Measurements from ENCODE around the gene SLC44A3. TPM values are rescaled to one million over a fixed set of nuclear protein-coding genes. Genes with fewer than 3 reads are reported as not detected.
A peak's percentile ranks its signal among the peaks of the same experiment; 100 is the strongest.

The SLC44A3 gene
- total and polyA plus RNA-seq, 8 donors, result 3.1 to 80.3 (median 12.0) TPM; not detected in 1

- DNase-seq, result no peak
- no peak for TF ChIP-seq EP300 (IDR thresholded peaks at IDR 0.05)
- no peak for TF ChIP-seq POLR2AphosphoS5 (IDR thresholded peaks at IDR 0.05)
- no peak for TF ChIP-seq POLR2A (IDR thresholded peaks at IDR 0.05)
- TF ChIP-seq CTCF (IDR thresholded peaks at IDR 0.05), result no peak
- WGBS, 5 donors, result 39 to 52% (median 48%) methylated on average over 8 of the region's 8 CpGs
- H3K27me3 ChIP-seq, result no peaks in the 10 kb centered on the region
- H3K36me3 ChIP-seq, result no peaks in the 10 kb centered on the region
- no peak overlapping the region for H3K4me3 ChIP-seq
- H3K9me3 ChIP-seq, result no peaks in the 10 kb centered on the region
- intact Hi-C loops (cut with DNase I; ENCODE audit: low total_unique reads), result no loop called here
- H3K4me1 ChIP-seq, result peaks cover 20 to 46% (median 28%) of the 10 kb centered on the region in 4 donors
- H3K27ac ChIP-seq, result peak overlapping the region in 3 of 5 donors; percentile 19 to 42 (median 21)
Measured at GRCh38 chr1:94942171-94943128, 122.3 kb downstream of the SLC44A3 start.

Other genes starting within 250 kb of the SLC44A3 start
- gene CNN3, start 106.8 kb downstream of the SLC44A3 start, total RNA-seq, result 100 to 1,000 TPM in 4 of 5 donors, 10 to 100 TPM in 1; 86.9 to 353 (median 220) TPM
- 100 to 1,000 TPM in 1 of 3 donors, 10 to 100 TPM in 2; 70.0 to 129 (median 93.0) TPM for gene CNN3, start 106.8 kb downstream of the SLC44A3 start, polyA plus RNA-seq

Data from stomach (tissue), 9 donors.